Stimulated activated naive CD8-positive, alpha-beta T cell treated with anti-CD3 and anti-CD28 coated beads, Interleukin-15, Interleukin-2, amounts not matched to agents 100 U/mL and 50 U/mL, for 24 hours (primary cell): ENCODE results near the gene DRD2.

Experiments
- ATAC-seq: fragments of 150-1000 bp; cut with Tn5 transposase; one replicate; pipeline ENCODE4 v1.10.0; 2021
- DNase-seq: peaks from one replicate; pipeline ENCODE4 v3.0.0; 2021

Gene DRD2

DNA sequence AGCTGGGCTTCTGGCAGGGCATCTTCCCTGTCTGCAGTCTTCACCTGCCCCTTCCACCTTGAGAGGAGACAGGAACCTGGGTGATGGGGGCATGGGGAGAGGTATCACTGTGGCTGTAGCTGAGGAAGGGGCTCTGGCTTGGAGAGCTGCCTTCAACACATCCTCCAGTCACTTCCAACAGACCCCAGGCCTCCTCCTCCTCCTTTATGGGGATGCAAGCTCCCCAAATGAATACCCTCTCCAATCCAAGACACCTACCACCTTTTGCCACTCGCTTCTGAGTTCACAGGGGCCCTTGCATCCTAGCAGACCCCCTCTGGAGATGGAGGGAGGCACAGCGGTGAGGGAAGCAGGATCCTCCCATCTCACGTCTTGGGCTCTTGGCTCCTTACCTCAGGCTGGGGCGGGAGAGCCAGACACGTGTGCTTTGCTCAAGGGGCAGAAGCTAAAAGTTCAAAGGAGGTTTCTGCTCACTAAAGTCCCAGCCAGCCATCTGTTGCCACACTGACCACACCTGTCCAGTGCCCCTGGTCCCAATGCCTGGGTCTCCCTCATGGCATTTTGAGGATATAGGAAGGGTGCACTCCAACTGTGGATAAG, 74.5 kb downstream of the DRD2 start:
- ATAC-seq = no peak

GRCh38 chr11:113398669-113399430, 76.3 kb downstream of the DRD2 start:
- no peak for ATAC-seq
- DNase-seq = no peak

More for the DNA sequence above, 74.5 kb downstream of the DRD2 start:
- DNase-seq = no peak

DNA sequence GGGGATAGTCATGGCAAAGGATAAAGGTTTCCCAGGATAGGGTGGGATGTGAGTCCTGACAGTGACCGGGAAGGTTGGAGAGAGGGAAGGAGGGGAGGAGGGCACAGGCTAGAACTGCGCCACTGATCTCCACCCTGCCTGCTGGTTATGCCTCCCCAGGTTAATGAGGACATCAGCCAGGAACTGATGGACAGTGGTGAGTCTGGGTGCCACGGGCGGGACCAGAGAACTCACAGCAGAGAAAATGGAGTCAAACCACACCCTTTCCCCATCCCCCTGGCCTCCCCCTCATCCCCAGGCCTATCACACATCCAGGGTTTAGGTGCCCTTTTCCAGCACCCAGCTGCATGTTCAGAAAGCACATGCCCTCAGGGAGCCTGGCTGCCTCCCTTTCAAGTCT, 77.4 kb downstream of the DRD2 start:
- ATAC-seq (no peak), DNase-seq (no peak)

GRCh38 chr11:113397212-113397611, 78.0 kb downstream of the DRD2 start:
- no peak for ATAC-seq

GRCh38 chr11:113396690-113397089, 78.5 kb downstream of the DRD2 start:
- DNase-seq (no peak), ATAC-seq (no peak)

More at GRCh38 chr11:113397212-113397611, 78.0 kb downstream of the DRD2 start:
- DNase-seq = no peak

- ATAC-seq (no peak), DNase-seq (no peak)
Measured at GRCh38 chr11:113395782-113396336, 79.3 kb downstream of the DRD2 start.

DNA sequence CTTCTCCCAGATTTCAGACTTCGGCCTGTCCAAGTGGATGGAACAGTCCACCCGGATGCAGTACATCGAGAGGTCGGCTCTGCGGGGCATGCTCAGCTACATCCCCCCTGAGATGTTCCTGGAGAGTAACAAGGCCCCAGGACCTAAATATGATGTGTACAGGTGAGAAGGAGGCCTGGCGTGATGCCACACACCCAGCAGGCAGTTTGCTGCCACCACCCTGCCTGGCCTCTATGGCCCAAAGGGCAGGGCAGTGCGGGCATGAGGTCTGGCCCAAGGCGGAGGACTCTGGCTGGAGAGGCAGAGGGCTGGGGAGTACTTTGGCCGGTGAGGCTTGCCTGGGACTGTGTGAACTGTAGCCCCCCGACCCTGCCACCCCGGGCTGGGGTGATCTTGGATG, 80.3 kb downstream of the DRD2 start:
- ATAC-seq (no peak), DNase-seq (no peak)

DNA sequence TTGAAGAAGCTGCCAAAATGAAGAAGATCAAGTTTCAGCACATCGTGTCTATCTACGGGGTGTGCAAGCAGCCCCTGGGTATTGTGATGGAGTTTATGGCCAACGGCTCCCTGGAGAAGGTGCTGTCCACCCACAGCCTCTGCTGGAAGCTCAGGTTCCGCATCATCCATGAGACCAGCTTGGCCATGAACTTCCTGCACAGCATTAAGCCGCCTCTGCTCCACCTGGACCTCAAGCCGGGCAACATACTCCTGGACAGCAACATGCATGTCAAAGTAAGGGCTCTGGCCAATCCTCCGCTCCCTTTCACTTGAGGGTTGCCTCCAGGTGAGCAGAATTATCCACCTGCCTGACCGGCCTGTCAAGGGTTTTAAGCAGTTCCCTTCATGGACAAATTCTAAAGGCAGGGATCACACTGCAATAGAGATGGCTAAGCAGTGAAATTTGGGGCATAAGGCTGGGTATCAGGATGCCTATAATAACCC, 81.7 kb downstream of the DRD2 start:
- ATAC-seq (no peak), DNase-seq (no peak)

DNA sequence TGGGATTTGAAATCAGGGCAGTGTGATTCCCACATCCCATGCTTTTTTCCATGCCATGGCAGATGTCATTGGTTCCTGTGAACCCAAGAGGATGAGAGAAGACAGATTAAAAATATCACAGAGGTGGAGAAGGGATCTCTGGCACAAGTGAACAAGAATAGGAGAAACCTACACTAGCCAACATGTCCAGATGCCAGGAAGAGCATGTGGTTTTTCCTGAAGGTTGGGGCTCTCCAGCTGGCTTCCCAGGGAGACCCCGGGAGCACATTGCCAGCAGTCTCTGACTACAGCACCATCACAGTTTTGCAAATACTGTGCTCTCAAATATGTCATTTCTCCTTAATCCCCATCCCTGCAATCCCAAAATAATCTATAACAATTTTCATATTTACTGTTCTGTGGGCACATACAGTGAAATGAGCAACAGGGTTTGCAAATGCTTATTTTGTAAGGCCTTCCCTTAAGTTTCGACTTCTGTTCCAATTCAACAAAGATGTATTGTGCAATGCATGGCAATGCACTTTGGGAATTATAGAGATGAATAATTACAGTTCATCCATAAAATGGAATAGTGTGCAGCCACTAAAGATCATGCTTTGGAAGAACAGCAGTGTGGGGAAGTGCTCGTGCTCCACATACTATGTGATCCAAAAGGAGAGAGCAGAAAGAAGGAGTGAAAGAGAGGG, 82.8 kb downstream of the DRD2 start:
- DNase-seq (no peak), ATAC-seq (no peak)

- DNase-seq (no peak), ATAC-seq (no peak)
Measured at GRCh38 chr11:113389272-113389671, 85.9 kb downstream of the DRD2 start.

DNA sequence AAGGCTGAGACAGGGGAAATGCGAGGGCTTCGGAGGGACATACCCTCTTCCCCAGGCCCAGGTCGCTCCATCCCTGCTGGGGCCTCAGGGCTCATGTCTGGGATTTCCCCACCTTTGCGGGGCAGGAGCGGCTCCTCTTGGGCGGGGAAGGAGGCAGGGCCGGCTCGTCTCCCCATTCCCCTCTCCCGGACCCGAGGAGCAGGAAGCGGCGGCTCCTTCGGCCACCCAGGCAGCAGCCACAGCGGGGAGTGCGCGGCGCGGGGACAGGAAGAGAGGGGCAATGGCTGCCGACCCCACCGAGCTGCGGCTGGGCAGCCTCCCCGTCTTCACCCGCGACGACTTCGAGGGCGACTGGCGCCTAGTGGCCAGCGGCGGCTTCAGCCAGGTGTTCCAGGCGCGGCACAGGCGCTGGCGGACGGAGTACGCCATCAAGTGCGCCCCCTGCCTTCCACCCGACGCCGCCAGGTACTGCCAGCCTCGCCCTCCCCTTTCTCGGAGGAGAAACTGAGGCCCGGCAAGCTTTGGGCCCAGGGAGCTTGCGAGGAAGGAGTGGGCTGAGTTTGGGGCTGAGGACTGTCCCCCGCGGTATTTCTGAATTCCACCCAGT, 87.5 kb downstream of the DRD2 start, which contains the start of gene ANKK1:
ANKK1 (plus strand) TSS at position 175 of the 607 bp plus-strand sequence; CDS start at position 281, 106 bp downstream.
- no peak for ATAC-seq
- DNase-seq = no peak

DNA sequence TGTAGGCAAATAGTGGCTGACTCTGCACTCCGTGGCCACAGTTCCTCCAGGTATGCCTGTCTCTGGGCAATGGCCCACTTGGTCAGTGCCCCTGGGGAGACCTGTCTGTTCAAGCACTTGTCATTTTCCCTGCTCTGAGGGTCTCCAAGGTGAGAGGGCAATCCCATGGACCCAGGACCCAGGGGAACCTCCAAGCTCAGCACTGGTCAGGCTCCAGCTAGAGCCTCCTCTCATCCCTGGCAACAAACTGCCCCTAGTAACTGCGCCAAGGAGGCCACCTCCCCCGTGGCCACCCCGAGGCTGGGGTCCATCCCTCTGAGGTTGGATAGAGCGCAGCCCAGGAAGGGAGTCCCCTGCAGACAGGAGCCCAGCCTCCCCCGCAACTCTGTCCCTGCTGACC, 88.3 kb downstream of the DRD2 start:
- ATAC-seq (no peak), DNase-seq (no peak)

DNA sequence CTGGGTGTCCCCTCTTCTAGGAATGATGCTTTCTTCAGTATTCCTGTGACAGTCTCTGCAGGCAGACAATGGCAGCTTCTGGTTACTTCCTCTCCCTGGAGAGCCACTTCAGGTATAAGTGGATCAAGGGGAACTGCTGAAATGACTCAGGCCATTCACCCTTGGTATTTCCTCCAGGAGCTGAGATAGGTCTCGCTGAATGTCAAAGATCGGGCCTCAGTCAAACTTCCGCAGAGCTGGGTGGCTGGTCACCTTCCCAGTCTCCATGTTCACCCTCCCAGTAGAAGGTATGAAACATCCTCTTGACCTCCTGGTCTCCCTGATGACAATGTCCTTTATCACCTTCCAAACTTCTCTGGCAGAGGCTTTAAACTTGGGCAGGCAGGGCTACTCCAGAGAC, 89.4 kb downstream of the DRD2 start:
- ATAC-seq = no peak

DNA sequence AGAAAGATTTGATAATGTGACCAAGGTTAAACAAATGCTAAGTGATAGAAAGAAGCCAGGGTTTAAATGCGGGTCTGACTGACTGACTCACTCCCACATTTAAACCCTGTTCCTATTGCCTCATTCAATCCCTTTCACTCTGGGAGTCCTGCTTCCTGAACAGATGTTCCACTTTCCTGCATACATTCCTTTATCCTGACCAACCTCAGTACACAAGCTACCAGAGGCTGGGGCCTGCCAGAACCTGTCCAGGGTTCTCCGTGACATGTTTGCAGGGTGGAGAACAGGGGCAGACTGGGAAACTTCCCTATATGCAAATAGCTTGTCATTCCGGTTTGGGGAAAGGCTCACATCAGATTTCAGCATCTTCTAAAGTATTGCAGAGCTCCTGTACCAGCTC, 90.6 kb downstream of the DRD2 start:
- DNase-seq (no peak), ATAC-seq (no peak)

More for the DNA sequence above, 89.4 kb downstream of the DRD2 start:
- no peak for DNase-seq

- no peak for DNase-seq
- ATAC-seq = no peak
Measured at GRCh38 chr11:113382121-113382520, 93.1 kb downstream of the DRD2 start.

DNA sequence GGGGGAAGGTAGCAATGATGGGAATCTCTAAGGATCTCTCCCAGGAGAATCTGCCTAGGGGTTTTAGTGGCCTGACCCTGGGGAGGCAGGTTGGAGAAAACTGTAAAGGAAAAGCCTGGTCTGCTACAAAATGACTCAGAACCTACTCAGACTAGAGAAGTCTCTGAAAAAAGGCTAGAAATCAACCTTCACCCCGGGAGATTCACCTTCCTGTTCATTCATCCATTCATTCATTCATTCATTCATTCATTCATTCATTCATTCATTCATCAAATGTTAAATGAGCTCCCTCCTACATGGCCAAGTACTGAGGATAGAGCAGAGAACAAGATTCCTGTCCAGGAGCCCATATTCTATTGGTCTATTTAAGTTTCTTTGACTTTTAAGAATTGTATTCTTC, 96.5 kb downstream of the DRD2 start:
- DNase-seq = no peak
- no peak for ATAC-seq

DNA sequence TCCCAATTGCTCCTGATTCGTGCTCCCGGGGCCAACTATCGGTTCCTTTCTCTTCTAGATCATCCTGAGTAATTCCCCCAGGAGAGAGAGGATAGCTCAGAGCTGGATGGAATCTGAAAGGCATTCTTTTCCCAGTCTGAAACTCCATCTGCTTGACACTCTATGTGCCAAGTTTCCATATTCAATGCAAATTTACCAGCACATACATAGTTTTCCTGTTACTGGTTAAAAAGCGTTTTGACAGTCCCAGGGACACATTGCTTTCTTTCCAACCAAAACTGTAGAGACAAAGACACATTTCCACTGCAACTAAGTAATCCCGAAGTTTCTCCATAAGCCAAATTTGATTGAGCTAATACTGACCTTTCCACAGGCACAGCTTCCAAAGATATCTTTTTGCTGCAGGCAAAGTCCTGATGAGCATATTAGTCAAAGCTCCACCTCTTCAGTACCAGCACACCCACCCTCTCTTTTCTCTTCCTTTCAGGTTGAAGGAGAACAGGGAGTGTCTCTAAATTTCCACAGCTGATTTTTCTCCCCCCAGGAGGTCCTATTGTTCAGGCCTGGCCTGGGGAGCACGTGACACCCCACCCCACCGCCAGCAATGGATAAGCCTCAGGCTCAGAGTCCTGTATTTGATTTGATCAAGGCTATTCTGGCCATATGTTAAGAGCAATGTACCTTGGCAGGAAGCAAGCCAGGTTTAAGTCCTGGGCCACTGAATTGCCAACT, 97.4 kb downstream of the DRD2 start:
- DNase-seq = no peak
- no peak for ATAC-seq

DNA sequence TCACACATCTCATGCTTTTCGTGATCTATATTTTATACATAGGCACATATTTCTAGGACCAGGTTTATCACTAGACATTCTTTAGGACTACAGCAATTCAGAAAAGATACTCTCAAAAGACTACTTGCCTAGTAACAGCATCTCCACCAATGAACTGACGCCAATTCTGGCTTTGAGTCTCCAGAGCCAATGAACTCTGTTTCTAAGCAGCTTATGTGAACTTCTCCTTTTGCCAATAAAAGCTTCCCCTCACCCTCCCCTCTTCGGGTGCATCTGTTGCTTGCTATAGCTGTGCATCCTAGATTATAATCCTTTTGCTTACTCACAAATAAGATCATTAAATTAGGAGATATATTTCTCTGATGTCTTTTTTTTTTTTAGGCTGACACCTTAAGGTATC, 99.0 kb downstream of the DRD2 start:
- ATAC-seq (no peak), DNase-seq (no peak)

- ATAC-seq (no peak), DNase-seq (no peak)
Measured at GRCh38 chr11:113375402-113375801, 99.8 kb downstream of the DRD2 start.

- no peak for ATAC-seq
- no peak for DNase-seq
Measured at GRCh38 chr11:113373981-113374560, 101.1 kb downstream of the DRD2 start.

- DNase-seq (no peak), ATAC-seq (no peak)
Measured at GRCh38 chr11:113373306-113373705, 101.9 kb downstream of the DRD2 start.
